Melanocyte of skin (primary cell): ENCODE measurements around the gene OR14I1. TPM values are rescaled to one million over a fixed set of nuclear protein-coding genes. Genes with fewer than 3 reads are reported as not detected.

Experiments used
- small RNA-seq, 2 donors: library from RNA; depleted of rRNA; stranded (forward); fragments of <200 nt; gene quantifications; one replicate each; pipeline ENCODE3, GENCODE V24; 2012
- total RNA-seq, 2 donors: library from RNA; depleted of rRNA; stranded (reverse); fragments of >200 nt; gene quantifications; 2 replicates each; pipeline ENCODE4 v1.2.3, GENCODE V29; 2012

Gene OR14I1
- not detected for total RNA-seq

DNA sequence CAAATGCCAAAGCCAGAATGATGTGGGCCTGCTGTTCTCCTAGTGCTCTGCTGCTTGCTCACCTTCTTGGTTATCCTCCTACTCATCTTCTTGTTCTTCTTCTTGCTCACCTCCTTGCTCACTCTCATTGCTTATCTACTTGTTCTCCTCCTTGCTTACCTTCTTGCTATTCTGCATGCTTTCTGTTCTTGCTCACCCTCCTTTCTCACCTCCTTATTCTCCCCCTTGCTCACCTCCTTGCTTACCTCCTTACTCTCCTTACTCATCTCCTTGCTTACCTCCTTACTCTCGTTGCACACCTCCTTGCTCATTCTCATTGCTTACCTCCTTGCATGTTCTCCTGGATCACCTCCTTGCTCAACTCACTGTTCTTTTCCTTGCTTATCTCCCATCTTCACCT lies at the start of gene OR14I1:
Gene OR14I1, minus strand, starts transcription at position 53 of the 400 bp plus-strand sequence.

DNA sequence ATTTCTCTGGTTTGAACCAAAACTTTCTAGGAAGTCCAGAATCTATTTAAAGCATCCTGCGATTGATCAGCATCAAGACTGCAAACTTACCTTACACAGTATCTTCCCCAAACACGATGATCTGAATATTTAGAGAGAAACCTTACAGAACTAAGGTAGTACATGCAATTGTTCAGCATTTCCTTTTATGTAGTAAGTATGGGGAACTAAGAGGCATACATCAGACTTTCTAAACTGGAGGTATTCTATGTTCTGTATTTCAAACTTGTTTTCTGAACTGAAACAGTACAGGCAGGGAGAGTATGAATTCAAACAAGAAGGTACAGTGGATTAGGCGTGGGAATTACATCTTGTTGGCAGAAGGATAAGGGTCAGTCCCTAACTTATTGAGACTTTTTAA lies 47.2 kb downstream of the OR14I1 start, which contains the start of gene OR2T27:
Gene OR2T27, minus strand, starts transcription at position 175 of the 400 bp plus-strand sequence. CDS start 4,644 bp downstream, outside the sequence.

Small RNA genes lying within 50 kb of the gene (small RNA-seq; reads per million reads assigned to genes)
- gene AHCYP8, result 0 reads per million in 2 donors

Other genes with a start within 250 kb of the OR14I1 start
- not detected for gene OR2T3, start 229.4 kb downstream of the OR14I1 start, total RNA-seq
- not detected for gene OR2T5, start 214.2 kb downstream of the OR14I1 start, total RNA-seq
- not detected for gene OR2G6, start 194.7 kb downstream of the OR14I1 start, total RNA-seq
- not detected for gene OR2T29, start 140.0 kb downstream of the OR14I1 start, total RNA-seq
- not detected for gene OR2T34, start 128.0 kb downstream of the OR14I1 start, total RNA-seq
- not detected for gene OR2T10, start 105.1 kb downstream of the OR14I1 start, total RNA-seq
- gene OR2T11, start 67.7 kb downstream of the OR14I1 start, total RNA-seq, result not detected
- not detected for gene OR2T35, start 57.5 kb downstream of the OR14I1 start, total RNA-seq
- not detected for gene OR2T27, start 47.2 kb downstream of the OR14I1 start, total RNA-seq
- under 1 TPM; 0.33 to 0.34 TPM for gene LYPD8, start 53.0 kb upstream of the OR14I1 start, total RNA-seq
- 10 to 100 TPM; 17.6 to 21.7 TPM for gene SH3BP5L, start 123.1 kb upstream of the OR14I1 start, total RNA-seq
- gene ZNF672, start 135.5 kb upstream of the OR14I1 start, total RNA-seq, result 10 to 100 TPM; 22.0 to 23.3 TPM
- 10 to 100 TPM; 19.0 to 24.1 TPM for gene ZNF692, start 156.3 kb upstream of the OR14I1 start, total RNA-seq
- gene PGBD2, start 203.5 kb upstream of the OR14I1 start, total RNA-seq, result 1 to 10 TPM; 4.7 to 4.8 TPM